Measurements from ENCODE around the gene ADAM21. TPM values are rescaled to one million over a fixed set of nuclear protein-coding genes. Genes with fewer than 3 reads are reported as not detected.
"Not testable (repeated sequence)": the region's sequence is repeated elsewhere in the genome, so short reads cannot be mapped to it uniquely, and the experiment has no call there.

Gene ADAM21
- total RNA-seq, result 0.34 TPM in 1 of 2 replicates, not detected in the other
- long read RNA-seq, partial matches to known transcripts, result 0 of 3 reads
- long read RNA-seq, other reads (novel, unspliced or antisense), result 3 of 3 reads

DNA sequence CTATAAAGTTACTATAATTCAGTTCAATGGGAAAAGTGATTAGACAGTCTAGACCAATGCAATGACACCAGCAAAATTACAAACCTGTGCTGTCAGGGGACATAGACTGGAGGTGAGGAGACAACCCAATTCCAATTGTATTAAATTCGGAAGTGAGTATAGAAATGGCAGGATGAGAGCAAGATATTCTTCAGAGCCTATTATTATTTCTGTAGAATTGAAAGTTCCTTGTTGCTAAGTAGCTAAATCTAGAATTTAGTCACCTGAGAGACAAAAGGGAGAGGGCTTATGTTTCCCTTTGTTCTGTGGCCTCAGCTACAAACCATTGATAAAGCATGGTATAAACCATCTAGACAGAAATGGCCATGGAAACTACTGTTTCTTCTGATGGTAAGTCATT, at the start of gene ADAM21:
ADAM21 (plus strand) TSS at position 301 of the 400 bp plus-strand sequence. CDS start 5,326 bp downstream, outside the sequence.
- TF ChIP-seq, protein P1, sequence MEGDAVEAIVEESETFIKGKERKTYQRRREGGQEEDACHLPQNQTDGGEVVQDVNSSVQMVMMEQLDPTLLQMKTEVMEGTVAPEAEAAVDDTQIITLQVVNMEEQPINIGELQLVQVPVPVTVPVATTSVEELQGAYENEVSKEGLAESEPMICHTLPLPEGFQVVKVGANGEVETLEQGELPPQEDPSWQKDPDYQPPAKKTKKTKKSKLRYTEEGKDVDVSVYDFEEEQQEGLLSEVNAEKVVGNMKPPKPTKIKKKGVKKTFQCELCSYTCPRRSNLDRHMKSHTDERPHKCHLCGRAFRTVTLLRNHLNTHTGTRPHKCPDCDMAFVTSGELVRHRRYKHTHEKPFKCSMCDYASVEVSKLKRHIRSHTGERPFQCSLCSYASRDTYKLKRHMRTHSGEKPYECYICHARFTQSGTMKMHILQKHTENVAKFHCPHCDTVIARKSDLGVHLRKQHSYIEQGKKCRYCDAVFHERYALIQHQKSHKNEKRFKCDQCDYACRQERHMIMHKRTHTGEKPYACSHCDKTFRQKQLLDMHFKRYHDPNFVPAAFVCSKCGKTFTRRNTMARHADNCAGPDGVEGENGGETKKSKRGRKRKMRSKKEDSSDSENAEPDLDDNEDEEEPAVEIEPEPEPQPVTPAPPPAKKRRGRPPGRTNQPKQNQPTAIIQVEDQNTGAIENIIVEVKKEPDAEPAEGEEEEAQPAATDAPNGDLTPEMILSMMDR (IDR thresholded peaks at IDR 0.05), result no peak
- Mint-ChIP-seq H3K4me1 (ENCODE audit: unreplicated experiment) (no peaks in the 10 kb centered on the region), H3K36me3 (ENCODE audit: unreplicated experiment) (no peaks in the 10 kb centered on the region), H3K4me3 (ENCODE audit: unreplicated experiment) (no peak within 1 kb of the TSS), H3K9me3 (ENCODE audit: unreplicated experiment) (no peaks in the 10 kb centered on the region), H3K27me3 (ENCODE audit: unreplicated experiment) (no peaks in the 10 kb centered on the region), H3K27ac (ENCODE audit: unreplicated experiment) (no peak within 1 kb of the TSS)
- no peak for DNase-seq (ENCODE audit: extremely low spot score, unreplicated experiment)

DNA sequence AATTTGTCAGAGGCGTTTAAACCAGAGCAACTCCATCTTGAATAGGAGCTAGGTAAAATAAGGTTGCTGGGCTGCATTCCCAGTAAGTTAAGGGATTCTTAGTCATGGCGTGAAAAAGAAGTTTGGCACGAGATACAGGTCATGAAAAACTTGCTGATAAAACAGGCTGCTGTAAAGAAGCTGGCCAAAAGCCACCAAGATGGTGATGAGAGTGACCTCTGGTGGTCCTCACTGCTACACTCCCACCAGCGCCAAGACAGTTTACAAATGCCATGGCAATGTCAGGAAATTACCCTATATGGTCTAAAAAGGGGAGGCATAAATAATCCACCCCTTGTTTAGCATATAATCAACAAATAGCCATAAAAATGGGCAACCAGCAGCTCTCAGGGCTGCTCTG, 48.6 kb upstream of the ADAM21 start:
- H3K27me3 Mint-ChIP-seq (ENCODE audit: unreplicated experiment); H3K36me3 Mint-ChIP-seq (ENCODE audit: unreplicated experiment); H3K9me3 Mint-ChIP-seq (ENCODE audit: unreplicated experiment); H3K4me1 Mint-ChIP-seq (ENCODE audit: unreplicated experiment); DNase-seq (ENCODE audit: extremely low spot score, unreplicated experiment); H3K4me3 Mint-ChIP-seq (ENCODE audit: unreplicated experiment); H3K27ac Mint-ChIP-seq (ENCODE audit: unreplicated experiment): not testable (repeated sequence)
- TF ChIP-seq, protein P1 (IDR thresholded peaks at IDR 0.05), result peak; percentile 9

DNA sequence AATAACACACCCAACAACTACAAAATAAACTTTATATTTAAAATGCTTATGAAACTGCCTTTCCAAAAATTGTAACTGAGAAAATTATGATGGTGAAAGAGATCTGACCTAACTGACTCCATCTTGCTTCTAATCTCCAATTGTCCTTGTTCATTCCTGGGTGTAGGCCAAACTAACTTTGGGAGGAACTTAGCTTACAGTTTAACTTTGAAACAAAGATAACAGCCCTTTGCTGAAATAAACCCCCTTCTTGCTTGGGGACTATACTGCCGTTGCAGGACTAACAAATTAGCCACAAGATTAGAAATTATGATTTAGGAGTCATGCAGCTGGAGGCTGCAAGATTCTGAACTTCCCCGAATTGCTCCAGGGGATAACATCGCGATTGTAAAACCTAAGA, 45.8 kb upstream of the ADAM21 start:
- H3K4me1 Mint-ChIP-seq (ENCODE audit: unreplicated experiment); H3K27me3 Mint-ChIP-seq (ENCODE audit: unreplicated experiment); DNase-seq (ENCODE audit: extremely low spot score, unreplicated experiment); H3K9me3 Mint-ChIP-seq (ENCODE audit: unreplicated experiment); H3K27ac Mint-ChIP-seq (ENCODE audit: unreplicated experiment); H3K4me3 Mint-ChIP-seq (ENCODE audit: unreplicated experiment): not testable (repeated sequence)
- H3K36me3 Mint-ChIP-seq (ENCODE audit: unreplicated experiment), result peaks cover 15% of the 10 kb centered on the region

DNA sequence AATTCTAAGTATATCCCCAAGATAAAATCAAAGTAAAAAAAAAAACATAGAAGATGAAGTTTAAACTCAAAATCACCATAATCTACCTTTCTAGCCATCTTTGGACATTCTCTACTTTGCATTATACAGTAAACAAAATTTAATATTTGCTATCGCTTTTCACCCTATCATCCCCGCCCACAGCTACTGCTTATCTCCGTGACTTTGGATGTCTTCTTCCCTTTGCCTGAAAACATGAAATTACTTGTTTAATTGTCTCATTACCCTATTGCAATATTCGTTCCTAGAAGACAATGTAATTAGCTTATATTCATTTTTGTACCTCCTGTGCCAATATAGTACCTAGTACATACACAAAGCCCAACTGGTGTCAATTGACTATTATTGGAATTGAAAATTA, 44.4 kb upstream of the ADAM21 start:
- no peaks in the 10 kb centered on the region for H3K4me1 Mint-ChIP-seq (ENCODE audit: unreplicated experiment)
- no peak overlapping the region for H3K27ac Mint-ChIP-seq (ENCODE audit: unreplicated experiment)
- no peak overlapping the region for H3K4me3 Mint-ChIP-seq (ENCODE audit: unreplicated experiment)
- no peaks in the 10 kb centered on the region for H3K27me3 Mint-ChIP-seq (ENCODE audit: unreplicated experiment)
- no peaks in the 10 kb centered on the region for H3K9me3 Mint-ChIP-seq (ENCODE audit: unreplicated experiment)
- TF ChIP-seq, protein P1 (IDR thresholded peaks at IDR 0.05), result no peak
- DNase-seq (ENCODE audit: extremely low spot score, unreplicated experiment), result no peak
- H3K36me3 Mint-ChIP-seq (ENCODE audit: unreplicated experiment), result peaks cover 22% of the 10 kb centered on the region

DNA sequence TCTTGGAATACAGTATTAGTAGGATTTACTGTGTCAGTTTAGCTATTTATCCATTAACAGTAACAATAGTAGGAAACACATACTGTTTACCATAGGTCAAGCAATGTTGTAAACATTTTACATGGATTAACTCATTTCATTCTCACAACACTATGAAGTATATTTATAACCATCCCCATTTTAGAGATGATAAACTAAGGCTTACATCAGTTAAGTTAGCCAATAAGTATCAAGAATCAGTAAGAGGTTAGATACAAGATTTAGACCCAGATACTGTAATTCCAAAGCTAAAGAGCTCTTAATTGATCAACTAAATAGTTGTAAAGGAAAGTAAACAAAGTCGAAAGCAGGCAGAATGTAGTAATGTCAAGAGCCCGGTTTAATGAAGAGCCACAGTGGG, 36.2 kb upstream of the ADAM21 start:
- TF ChIP-seq, protein P1 (IDR thresholded peaks at IDR 0.05), result no peak
- no peak for DNase-seq (ENCODE audit: extremely low spot score, unreplicated experiment)
- Mint-ChIP-seq H3K4me1 (ENCODE audit: unreplicated experiment) (peaks cover 21% of the 10 kb centered on the region), H3K9me3 (ENCODE audit: unreplicated experiment) (no peaks in the 10 kb centered on the region), H3K27ac (ENCODE audit: unreplicated experiment) (no peak overlapping the region), H3K4me3 (ENCODE audit: unreplicated experiment) (peak overlapping the region; percentile 100), H3K36me3 (ENCODE audit: unreplicated experiment) (peaks cover 10% of the 10 kb centered on the region), H3K27me3 (ENCODE audit: unreplicated experiment) (peaks cover 9% of the 10 kb centered on the region)

DNA sequence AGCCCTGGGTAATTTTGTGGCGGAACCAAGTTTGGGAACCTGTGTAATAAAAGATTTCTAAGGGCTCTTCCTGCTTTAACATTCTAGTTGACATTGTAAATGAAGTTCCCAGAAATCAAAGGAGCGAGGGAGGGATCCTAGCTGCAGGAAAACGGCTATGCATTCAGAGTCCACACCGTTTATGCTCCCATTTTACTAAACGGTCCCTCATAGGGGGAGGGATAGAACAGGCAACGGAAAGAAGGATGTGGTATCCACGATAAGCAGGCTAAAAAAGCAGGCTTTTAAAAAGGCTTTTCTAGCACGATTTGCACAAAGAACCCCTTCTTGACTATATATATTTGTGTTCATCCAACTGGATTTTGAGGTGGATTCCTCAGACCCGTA, 35.6 kb upstream of the ADAM21 start:
- DNase-seq (ENCODE audit: extremely low spot score, unreplicated experiment), result no peak

More for the DNA sequence above, 35.6 kb upstream of the ADAM21 start:
- H3K4me3 Mint-ChIP-seq (ENCODE audit: unreplicated experiment), result peak overlapping the region; percentile 100
- TF ChIP-seq, protein P1 (IDR thresholded peaks at IDR 0.05), result no peak
- H3K36me3 Mint-ChIP-seq (ENCODE audit: unreplicated experiment), result peaks cover 10% of the 10 kb centered on the region
- H3K27ac Mint-ChIP-seq (ENCODE audit: unreplicated experiment), result peak overlapping the region; percentile 97
- H3K27me3 Mint-ChIP-seq (ENCODE audit: unreplicated experiment), result peaks cover 12% of the 10 kb centered on the region
- no peaks in the 10 kb centered on the region for H3K9me3 Mint-ChIP-seq (ENCODE audit: unreplicated experiment)
- peaks cover 21% of the 10 kb centered on the region for H3K4me1 Mint-ChIP-seq (ENCODE audit: unreplicated experiment)

All from osteocyte (in vitro differentiated cells).